OCI-LY3 (cell line): Measurements from ENCODE around the gene BORA.

Experiments used
- CTCF ChIP-seq: fragments of 200-600, 300-600 bp; sonication (generic); IDR thresholded peaks from 2 replicates; pipeline ENCODE4 v1.5.1; 2014; ENCODE audit warnings: antibody characterized with exemption, low read length, low read depth
- EZH2phosphoT487 ChIP-seq: fragments of 200-600 bp; shearing (Covaris generic); IDR thresholded peaks from 2 replicates; pipeline ENCODE4 v1.6.1; 2018; ENCODE audit warnings: antibody characterized with exemption, mixed run types, low read depth

GRCh38 chr13:72737033-72737432, 9.3 kb downstream of the BORA start:
- TF ChIP-seq CTCF (no peak), EZH2phosphoT487 (no peak)
